Coronary artery (tissue), 2 donors: ENCODE data around the gene RPL23.

Source experiments
- DNase-seq: peaks from one replicate; pipeline ENCODE4 v3.0.0-alpha.2; 2017; ENCODE audit warnings: low spot score
- H3K27ac ChIP-seq, 2 donors: fragments of 200-600 bp; sonication (generic); one replicate each; pipeline ENCODE4 v1.5.1; 2016 to 2019
- H3K4me3 ChIP-seq: fragments of 200-600 bp; sonication (generic); 2 replicates; pipeline ENCODE4 v1.5.1; 2016; ENCODE audit warnings: mild to moderate bottlenecking, moderate library complexity
- CTCF ChIP-seq: fragments of 200-600 bp; sonication (generic); IDR thresholded peaks from one replicate; pipeline ENCODE4 v1.5.1; 2019; ENCODE audit warnings: antibody characterized with exemption

The RPL23 gene

GRCh38 chr17:38897176-38897575 lies 43.7 kb upstream of the RPL23 start:
- DNase-seq = no peak
- Histone ChIP-seq H3K4me3 (peak overlapping the region; percentile 17), H3K27ac (peak overlapping the region; percentile 64 to 83)
- no peak for TF ChIP-seq CTCF

- DNase-seq = no peak
- TF ChIP-seq CTCF = no peak
- Histone ChIP-seq H3K4me3 (peak overlapping the region; percentile 24), H3K27ac (peak overlapping the region; percentile 64 to 83)
Observed at GRCh38 chr17:38896346-38896954, 42.9 kb upstream of the RPL23 start.

GRCh38 chr17:38894276-38894675 lies 40.8 kb upstream of the RPL23 start:
- DNase-seq = no peak
- no peak for TF ChIP-seq CTCF
- Histone ChIP-seq H3K4me3 (no peak overlapping the region), H3K27ac (peak overlapping the region; percentile 64 to 84)

GRCh38 chr17:38893607-38894006 lies 40.1 kb upstream of the RPL23 start:
- peak; percentile 73 for DNase-seq
- Histone ChIP-seq H3K27ac (peak overlapping the region; percentile 64 to 84), H3K4me3 (peak overlapping the region; percentile 37)
- TF ChIP-seq CTCF = no peak

- Histone ChIP-seq H3K27ac (peak overlapping the region; percentile 64 to 84), H3K4me3 (peak overlapping the region; percentile 37)
- TF ChIP-seq CTCF = no peak
- DNase-seq = no peak
Observed at GRCh38 chr17:38893113-38893512, 39.6 kb upstream of the RPL23 start.

GRCh38 chr17:38892620-38893019 lies 39.1 kb upstream of the RPL23 start:
- no peak for TF ChIP-seq CTCF
- peak overlapping the region; percentile 11 for H3K4me3 ChIP-seq
- peak overlapping the region in 1 of 2 donors; percentile 84 for H3K27ac ChIP-seq
- DNase-seq = no peak

- peak overlapping the region in 1 of 2 donors; percentile 84 for H3K27ac ChIP-seq
- no peak for TF ChIP-seq CTCF
- H3K4me3 ChIP-seq = no peak overlapping the region
- DNase-seq = no peak
Observed at GRCh38 chr17:38892083-38892482, 38.6 kb upstream of the RPL23 start.
